Tibial nerve (tissue), 3 donors: ENCODE measurements around the gene MAML3.

Experiments used
- CTCF ChIP-seq, 5 experiments: fragments of 200-600 bp in 3 of 5; fragments of 450-650 bp in 2 of 5; sonication (generic) in 3 of 5; IDR thresholded peaks; one replicate each; pipeline ENCODE4 v1.5.1; 2016 to 2019; ENCODE audit warnings: antibody characterized with exemption in 5 of 5, mild to moderate bottlenecking in 3 of 5, moderate library complexity in 2 of 5
- POLR2A ChIP-seq, 2 donors: fragments of 450-650 bp; IDR thresholded peaks; one replicate each; pipeline ENCODE4 v1.6.1; 2017; ENCODE audit warnings: antibody characterized with exemption in 2 of 2, mild to moderate bottlenecking in 2 of 2, moderate library complexity in 2 of 2

- TF ChIP-seq CTCF (IDR thresholded peaks at IDR 0.05) (no peak), POLR2A (IDR thresholded peaks at IDR 0.05) (no peak)
Measured at GRCh38 chr4:140130677-140131076, 23.3 kb downstream of the MAML3 start.
